HG02642 (cell line): ENCODE data around the gene CD200.

Source experiments
- ATAC-seq: cut with Tn5 transposase; IDR thresholded peaks from one replicate; pipeline ENCODE4 v1.9.1; 2021; ENCODE audit warnings: mild to moderate bottlenecking; ENCODE audit not compliant: unreplicated experiment, poor library complexity

CD200 gene, protein sequence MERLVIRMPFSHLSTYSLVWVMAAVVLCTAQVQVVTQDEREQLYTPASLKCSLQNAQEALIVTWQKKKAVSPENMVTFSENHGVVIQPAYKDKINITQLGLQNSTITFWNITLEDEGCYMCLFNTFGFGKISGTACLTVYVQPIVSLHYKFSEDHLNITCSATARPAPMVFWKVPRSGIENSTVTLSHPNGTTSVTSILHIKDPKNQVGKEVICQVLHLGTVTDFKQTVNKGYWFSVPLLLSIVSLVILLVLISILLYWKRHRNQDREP

DNA sequence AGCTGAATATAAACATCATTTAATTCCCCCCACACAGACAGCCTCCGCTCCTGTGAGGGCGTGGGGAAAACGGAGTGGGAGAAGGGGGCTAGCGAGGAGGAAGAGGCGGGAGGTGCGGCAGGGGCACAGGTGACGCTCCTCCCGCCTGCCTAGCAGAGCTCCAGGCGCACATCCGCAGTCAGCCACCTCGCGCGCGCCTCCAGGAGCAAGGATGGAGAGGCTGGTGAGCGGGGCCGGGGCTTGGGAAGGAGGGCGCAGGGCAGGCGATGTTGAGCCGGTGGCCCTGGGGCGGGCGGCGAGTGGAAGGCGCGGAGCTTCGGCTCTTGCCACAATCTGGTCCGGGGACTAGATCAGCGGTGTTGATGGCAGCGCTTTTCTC is at the start of gene CD200:
Gene CD200, plus strand, starts transcription at position 155 of the 379 bp plus-strand sequence. Its CDS starts 57 bp downstream, at position 212.
- ATAC-seq: peak; percentile 75

DNA sequence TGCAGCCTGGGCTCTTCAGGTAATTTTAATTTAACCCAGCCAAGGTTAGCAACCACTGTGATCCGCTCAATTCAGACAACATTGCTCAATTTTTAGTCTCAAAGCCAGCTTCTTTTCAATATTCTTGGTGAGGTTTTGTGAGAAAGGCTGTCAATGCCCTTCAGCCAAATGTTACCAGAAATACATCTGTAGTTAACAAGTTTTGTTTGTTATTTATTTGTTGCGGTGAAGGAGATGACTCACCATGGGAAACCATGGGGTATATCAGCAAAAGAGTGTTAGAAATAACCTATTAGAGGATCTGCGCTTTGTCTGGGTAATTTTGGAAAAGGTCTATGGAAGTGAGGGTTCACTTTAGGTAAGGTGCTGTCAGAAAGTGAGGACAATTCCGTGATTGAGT is 43.9 kb upstream of the CD200 start:
- ATAC-seq: no peak

DNA sequence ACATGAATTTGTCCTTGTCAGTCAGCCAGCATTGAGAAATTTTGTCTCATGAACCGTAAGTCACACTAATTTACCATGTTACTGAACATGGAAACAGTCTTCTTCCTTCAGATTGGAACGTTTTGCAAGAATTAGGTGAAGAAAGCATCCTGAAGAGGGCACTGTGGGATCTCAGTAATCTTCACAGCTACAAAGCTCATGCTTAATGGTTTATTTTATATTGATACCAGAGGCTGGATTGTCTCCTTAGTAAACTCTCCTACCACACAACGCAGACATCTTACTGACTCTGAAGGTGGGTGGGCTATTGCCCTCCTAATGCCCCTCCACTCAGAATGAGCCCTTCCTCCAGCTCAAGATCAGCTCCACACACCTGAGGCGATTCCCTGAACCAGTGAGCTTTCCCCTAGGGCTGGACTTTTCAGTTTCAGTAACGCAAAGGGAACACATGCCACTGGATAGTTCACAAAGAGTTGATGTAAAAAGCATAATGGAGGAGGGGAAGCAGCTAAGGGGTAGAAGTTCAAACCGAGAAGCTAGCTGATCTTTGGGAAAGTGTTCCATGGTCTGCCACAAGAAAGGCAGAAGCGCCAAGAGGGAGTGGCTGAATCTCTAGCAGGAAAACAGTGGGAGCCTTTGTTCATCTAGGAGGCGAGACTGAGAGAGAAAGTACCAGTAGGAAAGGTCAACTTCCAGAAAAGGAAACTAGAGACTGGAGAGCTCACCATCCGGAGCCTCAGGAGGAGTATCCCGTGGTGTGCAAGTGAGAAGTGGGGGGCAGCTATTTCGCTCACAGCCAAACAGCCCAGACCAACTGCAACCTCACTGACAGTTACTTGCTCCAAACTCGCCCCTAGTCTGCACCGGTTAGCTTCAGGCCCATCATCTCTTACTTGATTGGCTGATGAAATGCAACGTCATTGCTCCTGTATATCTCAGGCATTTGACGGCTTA is 39.3 kb upstream of the CD200 start, which contains the start of gene SLC9C1:
Gene SLC9C1, minus strand, starts transcription at position 849 of the 954 bp plus-strand sequence. CDS start 7,425 bp downstream, outside the sequence.
- peak; percentile 48 for ATAC-seq

DNA sequence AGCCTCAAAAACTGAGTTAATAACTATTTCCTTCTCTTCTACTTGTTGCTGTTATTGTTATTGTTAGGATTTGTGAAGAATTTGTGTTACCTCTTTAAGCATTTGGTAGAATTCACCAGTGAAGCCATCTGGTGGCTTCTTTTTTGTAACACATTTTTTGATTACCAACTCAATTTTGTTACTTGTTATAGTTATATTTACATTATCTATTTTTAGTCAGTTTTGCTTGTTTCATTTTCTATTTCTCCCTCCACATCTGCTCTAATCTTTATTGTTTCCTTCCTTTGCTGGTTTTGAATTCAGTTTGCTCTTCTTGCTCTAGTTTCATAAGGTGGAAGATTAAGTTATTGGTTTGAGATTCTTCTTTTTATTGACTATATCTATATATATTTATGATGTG is 35.2 kb upstream of the CD200 start:
- ATAC-seq: peak; percentile 34

DNA sequence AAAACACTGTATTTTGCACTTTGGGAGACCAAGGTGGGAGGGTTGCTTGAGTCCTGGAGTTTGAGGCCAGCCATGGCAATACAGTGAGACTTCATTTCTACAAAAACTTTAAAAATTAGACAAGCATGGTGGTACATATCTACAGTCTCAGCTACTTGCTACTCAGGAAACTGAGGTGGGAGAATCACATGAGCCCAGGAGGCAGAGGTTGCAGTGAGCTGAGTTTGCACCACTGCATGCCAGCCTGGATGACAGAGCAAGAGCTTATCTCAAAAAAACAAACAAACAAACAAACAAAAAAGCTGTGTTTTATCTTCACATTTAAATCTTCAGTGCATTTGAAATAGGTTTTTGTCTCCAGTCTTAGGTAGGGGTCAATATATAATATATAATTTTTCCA is 34.2 kb upstream of the CD200 start:
- ATAC-seq: no peak

DNA sequence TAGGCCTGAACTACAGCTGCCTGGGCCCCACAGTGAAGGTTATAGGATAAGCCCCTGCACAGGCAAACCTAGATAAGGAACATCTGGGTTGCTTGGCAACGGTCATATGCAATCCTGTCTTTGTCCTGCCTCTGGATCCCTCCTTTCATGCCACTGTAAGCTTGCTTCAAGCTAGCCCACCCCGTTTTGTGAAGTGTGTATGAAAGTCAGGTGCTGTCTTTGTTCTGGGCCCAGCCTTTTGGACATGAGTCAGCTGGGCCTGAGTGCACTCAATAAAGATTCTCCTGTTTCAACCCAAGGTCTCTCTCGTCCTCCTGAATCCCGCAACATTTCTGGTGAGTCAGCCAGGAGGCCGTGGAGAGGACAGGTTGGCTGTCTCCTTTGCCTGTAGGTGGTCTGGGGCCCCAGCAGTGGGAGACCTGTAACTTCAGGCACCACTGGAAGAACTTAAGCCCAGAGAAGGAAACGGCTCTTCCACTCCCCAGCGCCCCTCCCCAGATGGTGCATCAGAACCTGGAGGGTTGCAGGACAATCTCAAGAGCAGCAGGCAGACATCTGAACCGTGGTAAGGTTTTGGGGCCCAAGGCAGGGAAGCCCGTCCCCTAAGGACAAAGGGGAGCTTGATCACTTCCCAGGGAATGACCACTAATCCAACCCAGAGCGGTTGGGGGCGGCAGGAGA is 30.7 kb upstream of the CD200 start:
- no peak for ATAC-seq

DNA sequence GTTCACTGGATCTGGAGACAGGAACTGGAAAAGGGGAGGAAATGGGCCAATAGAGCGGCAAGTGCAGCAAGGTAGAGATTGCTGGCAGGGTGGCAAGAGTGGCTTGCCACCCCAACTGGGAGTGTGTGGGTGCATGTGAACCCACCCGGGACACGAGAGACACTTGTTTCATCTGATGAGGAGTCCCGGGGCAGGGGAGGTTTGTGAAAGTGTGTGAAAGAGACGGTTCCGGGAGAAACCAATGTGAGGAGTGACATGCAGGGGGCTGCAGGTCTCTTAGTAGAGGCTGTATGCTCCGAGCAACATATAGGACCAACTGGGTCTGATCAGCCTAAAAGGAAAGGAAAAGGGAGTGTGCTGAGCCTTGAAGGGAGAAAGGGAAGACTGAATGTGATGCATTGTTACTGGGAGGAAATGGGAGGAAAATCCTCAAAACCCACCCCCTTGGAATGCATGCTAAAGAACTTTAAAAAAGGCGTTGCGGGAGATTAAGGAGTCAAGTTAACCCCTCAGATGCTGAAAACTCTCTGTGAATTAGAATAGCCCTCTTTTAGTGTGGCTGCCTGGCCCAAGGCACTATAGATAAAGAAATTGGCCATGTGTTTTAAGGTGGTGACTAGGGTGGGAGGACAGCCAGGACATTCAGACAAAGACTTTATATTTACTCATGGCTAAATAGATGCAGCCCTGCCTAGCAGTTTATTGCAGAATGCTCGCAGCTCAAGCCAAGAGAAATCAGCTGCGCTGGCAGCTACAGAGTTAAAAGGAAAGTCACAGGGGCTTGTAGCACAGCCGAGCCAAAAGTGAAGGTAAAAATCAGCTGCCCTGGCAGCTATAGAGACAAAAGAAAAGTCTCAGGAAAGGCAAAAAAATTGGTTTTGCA is 29.8 kb upstream of the CD200 start:
- ATAC-seq: peak; percentile 67

DNA sequence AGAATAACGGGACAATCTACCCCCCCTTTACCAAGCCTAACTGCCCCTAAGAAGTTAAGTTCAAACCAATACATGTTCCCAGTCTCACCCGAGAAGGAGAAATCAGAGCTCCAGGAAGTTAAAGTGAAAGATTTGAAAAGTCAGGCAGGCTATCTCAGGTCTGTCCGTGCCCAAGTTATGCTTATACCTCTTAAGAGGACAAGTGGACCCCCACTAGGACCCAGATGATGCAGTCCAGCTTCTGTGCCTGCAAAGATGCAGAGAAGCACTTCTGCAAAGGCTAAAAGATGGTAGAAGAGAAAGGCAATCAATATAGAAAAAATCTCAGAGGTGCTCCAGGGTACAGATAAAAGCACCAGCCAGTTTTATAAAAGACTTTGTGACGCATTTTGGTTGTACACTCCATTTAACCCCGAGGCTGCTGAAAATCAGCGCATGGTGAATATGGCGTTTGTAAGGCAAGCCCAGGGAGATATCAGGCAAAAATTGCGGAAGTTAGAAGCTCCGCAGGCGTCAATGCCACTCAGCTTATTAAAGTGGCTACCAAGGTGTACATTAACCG is 29.1 kb upstream of the CD200 start:
- ATAC-seq: peak; percentile 58

DNA sequence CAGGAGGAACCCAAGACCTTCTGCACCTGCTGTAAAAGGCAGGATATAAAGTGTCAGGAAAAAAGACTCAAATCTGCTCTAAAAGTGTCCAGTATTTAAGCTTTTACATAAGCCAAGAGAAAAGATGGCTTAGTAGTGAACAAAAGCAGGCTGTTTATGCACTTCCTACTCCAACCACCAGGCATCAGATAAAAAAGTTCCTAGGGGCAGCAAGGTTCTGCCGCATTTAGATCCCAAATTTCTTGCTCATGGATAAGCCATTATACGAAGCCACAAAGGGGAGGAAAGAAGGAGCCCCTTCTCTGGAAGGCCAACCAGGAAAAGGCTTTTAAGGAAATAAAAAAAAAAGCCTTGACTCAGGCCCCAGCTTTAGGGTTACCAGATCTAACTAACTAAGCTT is 28.3 kb upstream of the CD200 start:
- ATAC-seq: no peak

DNA sequence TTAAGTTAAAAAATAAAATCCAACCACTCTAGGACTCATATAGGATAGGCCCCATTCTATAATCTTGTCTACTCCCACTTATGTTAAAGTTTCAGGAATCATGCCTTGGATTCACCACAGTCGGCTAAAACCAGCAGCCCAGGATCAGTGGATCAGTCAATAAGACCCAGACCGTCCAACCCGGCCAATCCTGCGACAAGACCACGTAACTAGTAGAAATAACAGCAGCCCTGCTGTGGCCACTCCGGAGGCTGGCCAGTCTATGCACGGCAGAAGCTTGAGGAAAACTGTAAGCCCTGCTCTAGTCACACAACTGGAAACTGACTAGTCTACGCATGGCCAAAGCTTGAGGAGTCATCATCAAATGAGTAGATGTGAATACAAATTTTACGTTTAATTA is 26.1 kb upstream of the CD200 start:
- ATAC-seq: no peak

DNA sequence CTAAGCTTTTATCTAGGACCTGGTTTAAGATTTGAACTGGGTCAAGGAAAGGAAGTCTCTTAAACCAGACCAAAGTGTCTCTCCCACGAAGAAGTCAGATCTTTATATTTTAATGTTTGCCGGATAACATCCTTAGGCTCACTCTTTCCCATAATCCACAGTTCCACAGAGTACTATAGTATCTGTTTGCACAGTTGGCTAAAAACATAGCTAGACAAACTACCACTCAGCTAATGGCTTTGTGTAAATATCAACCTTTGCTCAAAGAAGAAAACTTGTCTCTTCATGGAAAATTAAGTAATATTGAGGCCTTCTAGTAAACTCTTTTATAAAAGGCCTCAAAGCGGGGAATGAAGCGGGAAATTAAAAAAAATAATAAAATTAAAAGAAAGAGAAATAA is 25.4 kb upstream of the CD200 start:
- ATAC-seq: no peak

DNA sequence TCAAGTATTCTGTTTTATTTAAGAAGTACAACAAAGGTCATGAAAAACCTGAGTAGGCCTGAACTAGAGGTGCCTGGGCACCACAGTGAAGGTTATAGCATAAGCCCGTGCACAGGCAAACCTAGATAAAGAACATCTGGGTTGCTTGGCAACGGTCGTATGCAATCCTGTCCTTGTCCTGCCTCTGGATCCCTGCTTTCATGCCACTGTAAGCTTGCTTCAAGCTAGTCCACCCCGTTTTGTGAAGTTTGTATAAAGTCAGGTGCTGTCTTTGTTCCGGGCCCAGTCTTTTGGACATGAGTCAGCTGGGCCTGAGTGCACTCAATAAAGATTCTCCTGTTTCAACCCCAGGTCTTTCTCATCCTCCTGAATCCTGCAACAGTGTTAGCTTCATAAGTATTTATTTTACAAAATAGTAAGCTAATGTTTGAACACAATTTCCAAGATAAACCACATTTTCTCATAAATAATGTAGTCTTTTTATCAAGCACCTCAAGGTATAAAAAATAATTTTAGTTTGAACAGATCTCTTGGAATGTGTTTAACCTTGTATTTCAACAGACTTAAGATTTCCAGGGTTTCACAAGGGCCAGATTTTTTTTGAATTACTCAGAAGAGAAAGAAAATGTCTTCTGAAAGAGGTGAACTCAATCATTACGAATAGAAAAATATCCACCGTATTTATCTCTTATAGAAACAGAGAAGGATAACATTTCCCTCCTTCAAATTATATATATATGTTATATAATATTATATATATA is 24.6 kb upstream of the CD200 start:
- no peak for ATAC-seq

DNA sequence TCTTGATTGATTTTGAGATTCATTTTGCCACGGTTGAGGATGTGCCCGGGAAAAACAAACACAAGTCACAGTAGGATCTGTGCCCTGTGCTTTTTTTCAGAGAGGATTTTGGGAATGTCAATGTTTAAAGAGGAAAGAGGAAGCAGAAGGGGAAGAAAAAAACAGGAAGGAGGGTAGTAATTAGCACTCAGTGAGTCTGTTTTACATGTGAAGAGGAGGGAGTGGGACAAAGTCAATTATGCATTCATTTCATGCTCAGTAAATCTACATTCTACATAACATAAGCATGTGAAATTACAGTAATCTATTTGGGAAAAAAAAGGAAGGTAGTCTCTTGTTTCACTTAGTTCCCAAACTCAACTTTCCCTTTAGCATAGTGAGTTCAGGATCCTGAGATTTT is 18.3 kb upstream of the CD200 start:
- no peak for ATAC-seq

DNA sequence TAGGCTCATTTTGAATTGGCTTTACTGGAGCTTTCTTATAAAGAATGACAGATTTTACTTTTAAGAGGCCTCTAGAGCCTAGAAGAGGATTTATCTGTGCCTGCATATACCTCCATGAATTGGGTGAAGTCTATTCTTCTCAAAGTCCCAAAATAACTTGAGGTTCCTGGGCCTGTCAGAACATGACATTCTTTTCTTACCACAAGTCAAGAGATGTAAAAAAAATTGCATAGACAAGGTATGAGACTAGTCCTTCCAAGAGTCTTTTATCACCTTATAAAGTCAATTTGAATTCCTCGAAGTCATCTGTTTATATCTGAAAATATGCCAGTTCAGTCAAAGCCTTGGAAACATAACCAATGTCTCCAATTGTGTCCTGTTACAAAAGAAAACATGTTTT is 17.2 kb upstream of the CD200 start:
- ATAC-seq: no peak

DNA sequence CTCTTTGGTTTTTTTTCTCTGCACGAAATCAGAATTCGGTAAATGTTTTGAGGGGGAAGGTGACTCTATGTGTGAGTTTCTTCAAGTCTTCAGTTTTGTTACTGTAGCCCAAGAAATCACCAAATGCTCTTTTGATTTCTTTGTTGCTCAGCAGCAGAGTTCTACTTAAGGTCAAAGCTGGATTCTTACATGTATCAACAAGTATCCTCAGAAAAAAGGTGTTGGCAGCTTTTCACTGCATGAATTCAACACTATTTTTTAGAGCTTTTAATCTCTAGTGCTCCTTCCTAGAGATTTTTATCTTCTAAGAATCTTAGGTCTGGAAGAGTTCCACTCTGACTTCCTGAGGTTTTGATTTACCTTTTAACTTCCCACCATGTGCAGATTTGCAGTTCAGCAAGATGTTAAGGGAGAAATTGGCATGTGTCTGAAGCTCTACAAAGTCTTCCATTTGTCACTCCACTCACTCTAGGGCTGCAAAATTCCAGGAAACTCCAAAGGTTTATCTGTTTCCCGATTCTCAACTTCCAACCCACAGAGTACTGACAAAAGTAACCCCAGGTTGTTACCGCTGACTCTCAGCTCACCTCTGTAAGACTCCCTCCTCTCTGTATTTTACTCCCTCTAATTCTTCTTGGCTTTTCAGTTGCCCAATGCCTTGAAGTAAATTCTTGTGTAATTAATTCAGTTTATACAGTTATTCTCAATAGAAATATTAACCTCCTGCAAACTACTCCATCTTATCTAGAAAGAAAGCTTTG is 13.3 kb upstream of the CD200 start:
- ATAC-seq: no peak

DNA sequence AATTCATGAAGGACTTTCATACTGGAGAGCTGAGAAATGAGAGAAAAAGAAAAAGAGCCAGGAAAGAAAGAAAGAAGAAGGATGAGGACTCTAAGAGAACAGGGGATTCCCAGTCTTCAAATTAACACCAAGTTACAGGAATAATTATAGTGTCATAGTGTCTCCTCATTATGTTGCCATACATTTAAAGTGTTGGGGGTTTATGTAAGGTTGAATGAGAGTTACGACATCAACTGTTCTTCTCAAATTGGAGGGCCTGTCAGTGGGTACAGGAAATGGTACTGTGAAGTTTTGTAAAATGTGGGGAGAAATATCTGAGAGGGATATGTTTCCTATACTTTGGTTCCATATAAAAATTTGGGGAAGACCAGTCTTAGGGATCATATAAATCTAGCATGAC is 12.3 kb upstream of the CD200 start:
- ATAC-seq: no peak

DNA sequence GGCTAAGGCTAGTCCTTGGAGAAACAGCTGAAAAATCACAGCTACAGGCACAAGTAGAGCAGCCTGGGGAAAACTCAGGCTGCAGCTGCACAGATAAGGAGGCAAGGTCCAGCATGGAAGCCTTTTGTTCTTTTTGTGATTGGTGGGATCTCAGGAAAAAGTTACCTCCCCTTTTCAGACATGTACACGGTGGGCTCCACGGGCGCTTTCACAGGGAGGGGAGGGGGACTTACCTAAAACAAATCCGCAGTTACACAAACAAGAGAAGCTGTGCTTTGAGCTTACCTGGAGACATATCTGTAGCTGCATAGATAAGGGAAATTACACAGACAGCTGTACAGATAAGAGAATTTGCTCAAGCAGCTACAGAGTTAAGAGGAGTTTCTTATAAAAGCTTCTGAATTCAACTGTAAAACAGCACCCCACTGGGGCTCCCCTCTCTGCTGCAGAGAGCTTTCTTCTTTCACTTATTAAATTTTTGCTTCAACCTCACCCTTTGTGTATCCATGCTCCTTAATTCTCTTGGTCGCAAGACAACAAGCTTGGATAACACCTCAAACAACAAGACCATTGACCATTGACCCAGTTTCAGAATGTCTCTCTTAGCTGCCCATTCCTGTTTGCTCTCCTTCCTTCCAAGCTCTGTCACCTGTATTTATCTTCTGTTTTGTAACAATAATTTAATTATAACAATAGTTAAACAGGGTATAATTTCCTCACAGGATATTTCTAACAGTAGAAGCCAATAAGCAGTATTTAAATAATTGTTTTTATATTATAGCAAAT is 10.9 kb upstream of the CD200 start:
- no peak for ATAC-seq
